ENCODE data around the gene NR2F6. TPM values are rescaled to one million over a fixed set of nuclear protein-coding genes. Genes with fewer than 3 reads are reported as not detected.

Gene NR2F6
- total and polyA plus RNA-seq, 2 of the 4 experiments (the other 2 are of a cell fraction): 8.4 to 20.5 TPM

DNA sequence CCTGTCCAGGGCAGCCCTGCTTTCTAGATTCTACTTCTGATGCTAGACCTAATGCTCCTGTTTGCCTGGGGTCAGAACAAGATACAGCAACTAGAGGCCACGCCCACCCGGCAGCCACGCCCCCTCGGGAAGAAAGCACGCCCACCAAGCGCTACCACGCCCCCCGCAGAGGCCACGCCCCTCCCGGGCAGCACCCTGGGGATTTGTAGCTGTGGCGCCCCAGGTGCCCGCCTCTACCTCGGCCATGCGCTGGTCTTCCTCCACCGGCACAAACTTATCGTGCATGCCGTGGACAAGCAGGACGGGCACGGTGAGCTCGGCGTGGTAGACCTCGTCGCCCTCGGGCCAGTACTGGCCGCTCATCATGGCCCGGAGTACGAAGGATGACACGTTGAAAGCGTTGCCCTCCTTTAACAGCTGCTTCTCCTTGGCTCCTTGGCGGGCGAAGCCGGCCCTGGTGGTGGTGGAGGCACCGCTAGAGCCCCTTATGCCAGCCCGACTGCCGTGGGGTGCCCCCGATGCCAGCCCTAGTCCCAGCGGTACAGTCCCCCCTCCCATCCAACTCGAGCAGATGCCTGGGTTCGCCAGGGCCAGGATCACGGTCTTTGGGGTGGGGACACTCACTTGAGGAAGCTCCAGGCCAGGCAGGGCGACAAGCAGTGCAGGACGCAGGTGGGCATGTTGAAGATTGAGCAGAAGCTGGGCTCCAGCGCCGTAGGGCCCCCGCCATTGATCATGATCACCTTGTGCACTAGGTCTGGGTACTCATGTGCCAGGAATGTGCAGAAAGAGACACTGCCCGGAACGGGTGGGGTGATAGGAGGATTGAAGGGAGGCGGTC is 48.6 kb upstream of the NR2F6 start (continued):
- TF ChIP-seq RCOR1 (IDR thresholded peaks at IDR 0.05; ENCODE audit: insufficient replicate concordance, low read length): no peak

DNA sequence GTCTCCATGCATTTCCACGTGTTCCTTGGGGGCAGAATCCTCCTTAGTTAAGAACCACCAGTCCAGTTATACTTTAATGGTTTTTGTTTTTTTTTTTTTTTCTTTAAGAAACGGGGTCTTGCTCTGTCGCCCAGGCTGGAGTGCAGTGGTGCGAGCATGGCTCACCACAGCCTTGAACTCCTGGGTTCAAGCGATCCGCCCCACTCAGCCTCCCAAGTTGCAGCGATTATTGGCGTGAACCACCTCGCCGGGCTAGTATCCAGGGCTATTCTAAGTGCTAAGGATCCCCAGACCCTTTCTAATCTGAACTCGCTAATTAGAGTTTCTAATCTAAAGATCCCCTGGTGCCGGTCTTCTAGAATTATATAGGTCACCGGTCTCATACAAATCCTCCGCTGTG is 47.9 kb upstream of the NR2F6 start:
- Histone ChIP-seq H3K9me1 (ENCODE audit: insufficient read depth, low read length) (peaks cover 4% of the 10 kb centered on the region), H2AK5ac (ENCODE audit: low read depth, low read length) (no peak overlapping the region), H3K18ac (ENCODE audit: low read depth, low read length) (no peak overlapping the region), H3K4me3 (ENCODE audit: insufficient read depth, low read depth, low read length) (no peak overlapping the region), H3K4me2 (ENCODE audit: low read depth, low read length) (no peak overlapping the region), H3K9me3 (ENCODE audit: control insufficient read depth, insufficient read depth, low read length) (peaks cover 4% of the 10 kb centered on the region), H2BK5ac (ENCODE audit: low read depth, low read length, poor library complexity, severe bottlenecking) (no peak overlapping the region), H3K4me1 (ENCODE audit: control insufficient read depth, insufficient read depth, low read length) (peaks cover 2% of the 10 kb centered on the region; the same call in 1 of the 2 replicates), H2BK15ac (ENCODE audit: low read depth, low read length) (no peak overlapping the region), H4K20me1 (ENCODE audit: insufficient read depth, low read length) (0 out of 2 replicates have a peak, but pooled peaks cover 3% of the 10 kb centered on the region), H3K14ac (replicated peaks; ENCODE audit: low read depth, low read length) (no peak overlapping the region), H4K5ac (ENCODE audit: low read depth, low read length) (no peak overlapping the region), H4K91ac (ENCODE audit: insufficient read depth, low read depth, low read length) (no peak overlapping the region), H3K36me3 (ENCODE audit: control insufficient read depth, insufficient read depth, low read length) (peaks cover 9% of the 10 kb centered on the region; the same call in 1 of the 2 replicates), H3K79me1 (ENCODE audit: low read depth in 1 of 2, low read length in 2 of 2) (peaks cover 0 to 24% of the 10 kb centered on the region in 2 experiments; a peak in 3 of 4 replicates), H3K27ac (ENCODE audit: insufficient read depth, low read length) (no peak overlapping the region), H2BK120ac (ENCODE audit: low read depth, low read length) (no peak overlapping the region), H3K4ac (ENCODE audit: low read depth, low read length) (no peak overlapping the region), H3K27me3 (ENCODE audit: control insufficient read depth, insufficient read depth, low read length) (no peaks in the 10 kb centered on the region), H2AK9ac (replicated peaks; ENCODE audit: low read depth, low read length, poor library complexity) (no peak overlapping the region), H3K9ac (ENCODE audit: low read depth, low read length) (no peak overlapping the region), H2BK20ac (ENCODE audit: low read depth, low read length) (no peak overlapping the region), H2AFZ (replicated peaks; ENCODE audit: low read length, poor library complexity) (no peak overlapping the region), H3K56ac (ENCODE audit: extremely low read depth, insufficient read depth, low read length) (no peak overlapping the region), H4K8ac (ENCODE audit: low read depth in 2 of 2, low read length in 2 of 2) (no peak overlapping the region), H3K23ac (ENCODE audit: low read depth, low read length) (no peak overlapping the region)
- DNase-seq: no peak
- CTCF ChIA-PET: interaction anchor here (0.7 kb wide), 1 partner anchor 530 kb away, joined by 3 read pairs; no protein-coding TSS in a partner anchor
- WGBS, 2 experiments (ENCODE audit: extremely low coverage in 2 of 2, insufficient read length in 1 of 2): 94% methylated on average over 8 of the region's 14 CpGs; no CpG with 5 or more reads in 1 of the 2 experiments
- no peak for ATAC-seq (ENCODE audit: low read depth)
- intact Hi-C loops (cut with micrococcal nuclease): loop anchor here (2.0 kb wide), 1 partner anchor 93 kb away; no protein-coding TSS in a partner anchor
- dilution Hi-C loops (cut with HindIII; ENCODE audit: low sequenced_read_pairs, unreplicated experiment): no loop called here
- in situ Hi-C loops (cut with MboI; ENCODE audit: low sequenced_read_pairs): no loop called here
- POLR2A ChIA-PET (ENCODE audit: unreplicated experiment): no interaction called here
- no TSS peak for BruUV-seq (replicated peaks)
- TF ChIP-seq RAD21 (IDR thresholded peaks at IDR 0.05; ENCODE audit: low read length): no peak
- TF ChIP-seq SMC3 (IDR thresholded peaks at IDR 0.05; ENCODE audit: low read depth, low read length): no peak
- no peak for TF ChIP-seq USF2 (IDR thresholded peaks at IDR 0.05; ENCODE audit: low read depth, low read length)
- TF ChIP-seq POLR2A (IDR thresholded peaks at IDR 0.05; ENCODE audit: low read depth, low read length): no peak
- no peak for TF ChIP-seq RCOR1 (IDR thresholded peaks at IDR 0.05; ENCODE audit: insufficient replicate concordance, low read length)

All from IMR-90 (cell line).